HL-60 (cell line): Measurements from ENCODE around the gene SEC22C.

Source experiments
- CTCF ChIP-seq: IDR thresholded peaks from one replicate; pipeline ENCODE4 v1.5.1; 2011; ENCODE audit warnings: low read length, control low read depth, inconsistent platforms; ENCODE audit not compliant: insufficient read depth
- GABPA ChIP-seq: IDR thresholded peaks from 2 replicates; pipeline ENCODE4 v1.6.1; 2012; ENCODE audit warnings: low read depth
- POLR2AphosphoS5 ChIP-seq: IDR thresholded peaks from 2 replicates; pipeline ENCODE4 v1.6.1; 2012; ENCODE audit warnings: low read depth
- REST ChIP-seq: IDR thresholded peaks from 2 replicates; pipeline ENCODE4 v1.6.1; 2012; ENCODE audit warnings: low read depth; ENCODE audit not compliant: insufficient replicate concordance

- TF ChIP-seq POLR2AphosphoS5 = no peak
- no peak for TF ChIP-seq CTCF
- TF ChIP-seq REST = no peak
- TF ChIP-seq GABPA = no peak
These were observed 77.8 kb downstream of the SEC22C start for GRCh38 chr3:42503957-42504333.
